H9 (cell line): ENCODE data around the gene VENTX. TPM values are rescaled to one million over a fixed set of nuclear protein-coding genes. Genes with fewer than 3 reads are reported as not detected.

Experiments
- DNase-seq: peaks from one replicate; pipeline ENCODE4 v3.0.0-alpha.2; 2017
- H2AFZ ChIP-seq: one replicate; pipeline ENCODE4 v1.6.1; 2013; ENCODE audit warnings: mild to moderate bottlenecking, low read length, control low read depth, moderate library complexity
- H2AK5ac ChIP-seq: 2 replicates; pipeline ENCODE4 v1.6.1; 2013; ENCODE audit warnings: low read length, control low read depth, mixed read lengths; ENCODE audit not compliant: insufficient read length
- H2BK120ac ChIP-seq: one replicate; pipeline ENCODE4 v1.6.1; 2013; ENCODE audit warnings: low read depth, mild to moderate bottlenecking, low read length, control low read depth, inconsistent platforms; ENCODE audit not compliant: poor library complexity, severe bottlenecking
- H2BK12ac ChIP-seq: 2 replicates; pipeline ENCODE4 v1.6.1; 2013; ENCODE audit warnings: low read length, control low read depth, mixed read lengths, low read depth; ENCODE audit not compliant: insufficient read length
- H2BK15ac ChIP-seq: 2 replicates; pipeline ENCODE4 v1.6.1; 2013; ENCODE audit warnings: low read depth, low read length, control low read depth
- H2BK20ac ChIP-seq: one replicate; pipeline ENCODE4 v1.6.1; 2013; ENCODE audit warnings: low read depth, mild to moderate bottlenecking, low read length, control low read depth, inconsistent platforms; ENCODE audit not compliant: poor library complexity, severe bottlenecking
- H2BK5ac ChIP-seq: 2 replicates; pipeline ENCODE4 v1.6.1; 2013; ENCODE audit warnings: low read length, control low read depth, mixed read lengths; ENCODE audit not compliant: insufficient read length
- H3K14ac ChIP-seq: 2 replicates; pipeline ENCODE4 v1.6.1; 2013; ENCODE audit warnings: low read length, control low read depth; ENCODE audit not compliant: insufficient read depth
- H3K18ac ChIP-seq: 2 replicates; pipeline ENCODE4 v1.6.1; 2013; ENCODE audit warnings: low read depth, mild to moderate bottlenecking, mixed read lengths, low read length, control low read depth; ENCODE audit not compliant: insufficient read length
- H3K23ac ChIP-seq: 2 replicates; pipeline ENCODE4 v1.6.1; 2013; ENCODE audit warnings: low read length, control low read depth, mixed read lengths, low read depth; ENCODE audit not compliant: insufficient read length
- H3K23me2 ChIP-seq: 2 replicates; pipeline ENCODE4 v1.6.1; 2013; ENCODE audit warnings: low read depth, mild to moderate bottlenecking, mixed read lengths, low read length, control low read depth; ENCODE audit not compliant: insufficient read length, poor library complexity, severe bottlenecking
- H3K27ac ChIP-seq: 2 replicates; pipeline ENCODE4 v1.5.1; 2013; ENCODE audit warnings: low read length, control low read depth, mixed read lengths, low read depth; ENCODE audit not compliant: insufficient read length
- H3K27me3 ChIP-seq: 2 replicates; pipeline ENCODE4 v1.6.1; 2013; ENCODE audit warnings: low read length, control low read depth, inconsistent platforms; ENCODE audit not compliant: insufficient read depth
- H3K4ac ChIP-seq: 2 replicates; pipeline ENCODE4 v1.6.1; 2013; ENCODE audit warnings: low read depth, mild to moderate bottlenecking, control low read depth, inconsistent platforms, low read length, moderate library complexity
- H3K4me1 ChIP-seq: 2 replicates; pipeline ENCODE4 v1.6.1; 2013; ENCODE audit warnings: low read length, control low read depth, inconsistent platforms; ENCODE audit not compliant: insufficient read depth
- H3K4me2 ChIP-seq: 2 replicates; pipeline ENCODE4 v1.6.1; 2013; ENCODE audit warnings: low read length, control low read depth, mixed read lengths; ENCODE audit not compliant: insufficient read length, insufficient read depth
- H3K56ac ChIP-seq: 2 replicates; pipeline ENCODE4 v1.6.1; 2013; ENCODE audit warnings: low read depth, mild to moderate bottlenecking, mixed read lengths, low read length, control low read depth; ENCODE audit not compliant: insufficient read length
- H3K79me1 ChIP-seq: 2 replicates; pipeline ENCODE4 v1.6.1; 2013; ENCODE audit warnings: low read depth, mild to moderate bottlenecking, moderate library complexity, low read length, control low read depth, inconsistent platforms; ENCODE audit not compliant: insufficient read depth, poor library complexity, severe bottlenecking
- H3K79me2 ChIP-seq: 2 replicates; pipeline ENCODE4 v1.6.1; 2013; ENCODE audit warnings: low read length, control low read depth, inconsistent platforms; ENCODE audit not compliant: insufficient read depth
- H3K9ac ChIP-seq: 2 replicates; pipeline ENCODE4 v1.6.1; 2013; ENCODE audit warnings: low read length, control low read depth, mixed read lengths; ENCODE audit not compliant: insufficient read length; ENCODE audit errors: extremely low read depth
- H3K9me3 ChIP-seq: one replicate; pipeline ENCODE4 v1.6.1; 2013; ENCODE audit warnings: low read depth, low read length, inconsistent platforms; ENCODE audit not compliant: control insufficient read depth
- H3T11ph ChIP-seq: one replicate; pipeline ENCODE4 v1.6.1; 2013; ENCODE audit warnings: mild to moderate bottlenecking, low read length, control low read depth, inconsistent platforms
- H4K20me1 ChIP-seq: one replicate; pipeline ENCODE4 v1.6.1; 2013; ENCODE audit not compliant: control insufficient read depth, insufficient read length, insufficient read depth
- H4K5ac ChIP-seq: 2 replicates; pipeline ENCODE4 v1.6.1; 2013; ENCODE audit warnings: low read depth, mild to moderate bottlenecking, mixed read lengths, low read length, control low read depth; ENCODE audit not compliant: insufficient read length
- H4K8ac ChIP-seq: replicated peaks from 2 replicates; pipeline ENCODE4 v1.6.1; 2013; ENCODE audit warnings: low read length, control low read depth, mixed read lengths, low read depth; ENCODE audit not compliant: insufficient read length
- H4K91ac ChIP-seq: 2 replicates; pipeline ENCODE4 v1.6.1; 2013; ENCODE audit warnings: low read depth, mild to moderate bottlenecking, moderate library complexity, mixed read lengths, low read length, control low read depth; ENCODE audit not compliant: insufficient read length
- H3K27ac Mint-ChIP-seq, 3 experiments: 2 replicates in 2 of 3; 3 replicates in 1 of 3; pipeline ENCODE4 v1.8.0; 2020 to 2021; ENCODE audit warnings: mixed read lengths in 3 of 3, mild to moderate bottlenecking in 1 of 3, moderate library complexity in 1 of 3
- H3K27me3 Mint-ChIP-seq: 2 replicates; pipeline ENCODE4 v1.8.0; 2021; ENCODE audit warnings: low read depth, mild to moderate bottlenecking, moderate library complexity, mixed read lengths
- H3K36me3 Mint-ChIP-seq, 3 experiments: 2 replicates in 2 of 3; 3 replicates in 1 of 3; pipeline ENCODE4 v1.8.0; 2020 to 2021; ENCODE audit warnings: low read depth in 3 of 3, mixed read lengths in 3 of 3; ENCODE audit not compliant: insufficient read depth in 1 of 3
- H3K4me1 Mint-ChIP-seq, 2 experiments: 2 replicates each; pipeline ENCODE4 v1.8.0; 2020; ENCODE audit warnings: mixed read lengths in 2 of 2
- H3K4me3 Mint-ChIP-seq, 2 experiments: 2 replicates in 1 of 2; 3 replicates in 1 of 2; pipeline ENCODE4 v1.8.0; 2020 to 2021; ENCODE audit warnings: mild to moderate bottlenecking in 2 of 2, mixed read lengths in 2 of 2, moderate library complexity in 1 of 2
- H3K9me3 Mint-ChIP-seq, 2 experiments: 2 replicates in 1 of 2; 3 replicates in 1 of 2; pipeline ENCODE4 v1.8.0; 2020; ENCODE audit warnings: mild to moderate bottlenecking in 2 of 2, mixed read lengths in 2 of 2, moderate library complexity in 1 of 2
- WGBS: extraction: QIAGEN DNeasy Blood & Tissue Kit; methylation state at CpG from one replicate; pipeline ENCODE4 v1.1.7; 2013; ENCODE audit warnings: missing lambda C conversion rate, low lambda C conversion rate, mixed read lengths; ENCODE audit not compliant: insufficient read length; ENCODE audit errors: extremely low coverage; 5-methylcytosine and 5-hydroxymethylcytosine counted together
- total RNA-seq: library from RNA; stranded (reverse); gene quantifications from 2 replicates; pipeline ENCODE4 v1.2.1, GENCODE V29; 2021
- TF ChIP-seq, protein P1 (sequence below): fragments of 200-600 bp; sonication (generic); conservative IDR thresholded peaks from 3 replicates; pipeline ENCODE4 v1.8.0; 2021; ENCODE audit warnings: antibody characterized with exemption, mild to moderate bottlenecking

Gene VENTX
- total RNA-seq, 1 experiment from 2014 or later, result 10.9 TPM

DNA sequence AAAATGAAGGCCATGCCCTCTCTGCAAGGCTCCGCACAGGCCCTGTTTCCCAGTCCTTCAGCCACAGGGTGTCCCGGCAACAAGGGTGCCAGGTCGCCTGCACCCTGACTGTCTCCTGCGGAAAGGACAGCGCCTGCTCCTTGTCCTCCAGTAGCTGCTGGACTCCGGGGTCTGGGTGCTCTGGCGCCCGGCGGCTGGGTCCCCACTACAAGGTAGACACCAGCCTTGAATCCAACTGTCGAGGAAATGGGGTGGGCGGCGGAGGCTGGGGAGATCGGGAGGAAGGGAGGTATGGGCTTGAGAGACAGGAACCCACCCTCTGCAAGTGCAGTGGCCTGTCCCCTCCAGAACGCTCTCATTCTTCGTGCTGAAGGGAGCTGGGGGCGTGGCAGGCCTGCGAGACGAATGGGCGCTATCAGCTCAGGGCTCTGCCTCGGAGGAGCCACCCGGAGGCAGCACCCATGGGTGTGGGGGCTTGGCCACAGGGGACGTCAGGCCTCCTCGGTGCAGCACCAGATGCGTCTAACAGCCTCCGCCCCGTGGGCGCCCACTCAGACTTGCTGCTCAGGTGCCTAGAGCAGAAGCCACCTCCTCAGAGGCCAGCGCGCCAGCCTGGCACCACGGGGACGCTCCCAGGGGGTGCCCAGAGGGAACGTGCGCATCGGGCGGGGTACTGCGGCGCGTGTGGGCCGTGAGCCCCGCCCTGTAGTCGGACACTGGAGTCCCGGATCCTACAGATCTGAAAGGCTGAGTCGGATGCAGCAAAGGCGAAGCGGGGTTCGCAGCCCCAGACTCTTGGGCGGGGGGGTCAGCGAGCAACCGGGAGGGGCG is 23.5 kb downstream of the VENTX start:
- no peaks in the 10 kb centered on the region for H3K9me3 Mint-ChIP-seq
- no peak overlapping the region for H2AFZ ChIP-seq
- no peak overlapping the region for H3K27ac ChIP-seq

More for the DNA sequence above, 23.5 kb downstream of the VENTX start:
- Histone ChIP-seq H2AK5ac (no peak overlapping the region), H2BK12ac (no peak overlapping the region), H2BK5ac (no peak overlapping the region), H4K8ac (no peak overlapping the region), H3K18ac (no peak overlapping the region), H3K9me3 (no peaks in the 10 kb centered on the region), H3K27me3 (no peaks in the 10 kb centered on the region; the same call in 1 of the 2 replicates), H4K20me1 (peaks cover 3% of the 10 kb centered on the region), H2BK120ac (no peak overlapping the region), H3K56ac (no peak overlapping the region), H3T11ph (no peak overlapping the region), H4K91ac (no peak overlapping the region), H2BK20ac (no peak overlapping the region), H3K23ac (no peak overlapping the region), H3K4me1 (no peaks in the 10 kb centered on the region), H3K23me2 (peaks cover 7% of the 10 kb centered on the region), H3K79me1 (no peaks in the 10 kb centered on the region), H3K9ac (no peak overlapping the region), H3K4me2 (peak overlapping the region; percentile 47), H3K14ac (no peak overlapping the region; the same call in 1 of the 2 replicates), H3K79me2 (no peaks in the 10 kb centered on the region), H2BK15ac (no peak overlapping the region), H3K4ac (no peak overlapping the region), H4K5ac (no peak overlapping the region)
- Mint-ChIP-seq H3K27ac (no peak overlapping the region; a peak in 1 of 7 replicates), H3K27me3 (peaks cover 19% of the 10 kb centered on the region), H3K36me3 (no peaks in the 10 kb centered on the region), H3K4me3 (peak overlapping the region; percentile 66 to 76), H3K4me1 (peaks cover 11 to 28% of the 10 kb centered on the region in 2 experiments)
- DNase-seq, result no peak
- no CpG with 5 or more reads among the region's 50 CpGs for WGBS
- TF ChIP-seq, protein P1, sequence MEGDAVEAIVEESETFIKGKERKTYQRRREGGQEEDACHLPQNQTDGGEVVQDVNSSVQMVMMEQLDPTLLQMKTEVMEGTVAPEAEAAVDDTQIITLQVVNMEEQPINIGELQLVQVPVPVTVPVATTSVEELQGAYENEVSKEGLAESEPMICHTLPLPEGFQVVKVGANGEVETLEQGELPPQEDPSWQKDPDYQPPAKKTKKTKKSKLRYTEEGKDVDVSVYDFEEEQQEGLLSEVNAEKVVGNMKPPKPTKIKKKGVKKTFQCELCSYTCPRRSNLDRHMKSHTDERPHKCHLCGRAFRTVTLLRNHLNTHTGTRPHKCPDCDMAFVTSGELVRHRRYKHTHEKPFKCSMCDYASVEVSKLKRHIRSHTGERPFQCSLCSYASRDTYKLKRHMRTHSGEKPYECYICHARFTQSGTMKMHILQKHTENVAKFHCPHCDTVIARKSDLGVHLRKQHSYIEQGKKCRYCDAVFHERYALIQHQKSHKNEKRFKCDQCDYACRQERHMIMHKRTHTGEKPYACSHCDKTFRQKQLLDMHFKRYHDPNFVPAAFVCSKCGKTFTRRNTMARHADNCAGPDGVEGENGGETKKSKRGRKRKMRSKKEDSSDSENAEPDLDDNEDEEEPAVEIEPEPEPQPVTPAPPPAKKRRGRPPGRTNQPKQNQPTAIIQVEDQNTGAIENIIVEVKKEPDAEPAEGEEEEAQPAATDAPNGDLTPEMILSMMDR, result no peak
